ENCODE data around the gene ST6GALNAC2.

ST6GALNAC2 gene

DNA sequence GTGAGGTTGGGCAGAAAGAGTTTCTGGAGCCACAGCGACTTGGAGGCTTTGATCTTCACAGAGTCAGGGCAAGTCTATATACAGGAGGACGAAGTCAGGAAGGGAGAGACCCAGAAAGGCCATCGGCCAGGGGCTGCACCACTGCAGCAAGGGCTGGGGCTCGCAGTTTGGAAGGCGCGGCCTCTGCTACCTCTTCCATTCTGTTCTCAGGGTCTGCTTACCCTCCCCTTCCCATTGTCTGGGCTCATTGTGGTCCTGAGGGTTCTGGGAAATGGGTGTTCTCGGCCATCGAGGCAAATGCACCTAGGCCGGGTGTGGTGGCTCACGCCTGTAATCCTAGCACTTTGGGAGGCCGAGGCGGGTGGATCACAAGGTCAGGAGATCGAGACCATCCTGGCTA lies 41.9 kb upstream of the ST6GALNAC2 start:
- Histone ChIP-seq H3K4me3 (ENCODE audit: low read depth in 1 of 2, low read length in 1 of 2) (no peak overlapping the region), H3K36me3 (no peaks in the 10 kb centered on the region), H3K9me3 (no peaks in the 10 kb centered on the region), H3K27me3 (peaks cover 12% of the 10 kb centered on the region), H3K27ac (no peak overlapping the region), H3K4me1 (ENCODE audit: control insufficient read depth in 1 of 2, insufficient read depth in 1 of 2, low read depth in 1 of 2, low read length in 1 of 2) (peaks cover 3 to 5% of the 10 kb centered on the region in 2 experiments)
- TF ChIP-seq CTCF (IDR thresholded peaks at IDR 0.05) = no peak

- TF ChIP-seq CTCF (IDR thresholded peaks at IDR 0.05) = no peak
- Histone ChIP-seq H3K4me3 (ENCODE audit: low read depth in 1 of 2, low read length in 1 of 2) (no peak overlapping the region), H3K36me3 (no peaks in the 10 kb centered on the region), H3K27ac (no peak overlapping the region), H3K4me1 (ENCODE audit: control insufficient read depth in 1 of 2, insufficient read depth in 1 of 2, low read depth in 1 of 2, low read length in 1 of 2) (peaks cover 3 to 5% of the 10 kb centered on the region in 2 experiments), H3K9me3 (no peaks in the 10 kb centered on the region), H3K27me3 (peaks cover 12% of the 10 kb centered on the region)
Measured at GRCh38 chr17:76626442-76626841, 40.8 kb upstream of the ST6GALNAC2 start.

- Histone ChIP-seq H3K27me3 (peaks cover 12% of the 10 kb centered on the region), H3K9me3 (no peaks in the 10 kb centered on the region), H3K4me1 (ENCODE audit: control insufficient read depth in 1 of 2, insufficient read depth in 1 of 2, low read depth in 1 of 2, low read length in 1 of 2) (peaks cover 3 to 5% of the 10 kb centered on the region in 2 experiments), H3K36me3 (no peaks in the 10 kb centered on the region), H3K27ac (no peak overlapping the region), H3K4me3 (ENCODE audit: low read depth in 1 of 2, low read length in 1 of 2) (no peak overlapping the region)
- no peak for TF ChIP-seq CTCF (IDR thresholded peaks at IDR 0.05)
Measured at GRCh38 chr17:76625496-76625895, 39.8 kb upstream of the ST6GALNAC2 start.

DNA sequence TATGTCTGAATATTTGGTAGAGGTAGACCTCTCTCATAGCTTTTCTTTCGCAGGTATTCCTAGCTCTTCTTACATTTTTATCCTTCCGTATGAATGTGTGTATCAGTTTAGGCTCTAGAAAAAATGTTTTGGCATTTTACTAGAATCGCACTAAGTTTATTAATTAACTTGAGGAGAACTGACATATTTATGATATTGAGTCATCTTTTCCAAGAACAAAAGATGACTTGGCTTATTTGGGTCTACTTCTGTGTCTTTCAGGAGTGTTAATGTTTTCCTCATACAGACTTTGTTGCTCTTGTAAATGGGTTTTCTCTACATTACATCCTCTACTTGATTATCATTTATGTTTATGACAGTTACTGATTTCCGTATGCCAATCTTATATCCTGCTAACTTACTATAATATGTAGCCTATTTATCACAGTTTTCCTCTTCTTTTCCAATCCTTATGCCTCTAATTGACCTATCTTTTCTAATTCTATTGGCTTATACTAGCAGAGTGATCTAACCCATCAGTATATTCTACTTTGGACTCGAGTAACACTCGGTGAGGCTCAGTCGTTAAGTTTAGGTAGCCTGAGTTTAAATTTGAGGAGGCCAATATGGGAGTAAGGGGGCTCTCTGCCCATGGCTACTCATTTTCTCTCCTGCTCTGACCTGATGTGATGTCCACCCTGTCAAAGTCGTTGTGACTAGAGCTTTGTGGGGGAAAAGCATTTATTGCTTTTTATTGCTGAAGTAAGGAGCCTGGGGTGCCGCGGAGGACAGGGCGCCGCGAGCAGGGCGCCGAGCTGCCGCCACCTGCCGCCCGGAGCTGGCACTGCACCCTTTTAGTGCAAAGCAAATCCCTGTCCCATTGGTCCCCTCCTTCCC lies 37.8 kb upstream of the ST6GALNAC2 start:
- Histone ChIP-seq H3K36me3 (no peaks in the 10 kb centered on the region), H3K4me1 (ENCODE audit: control insufficient read depth in 1 of 2, insufficient read depth in 1 of 2, low read depth in 1 of 2, low read length in 1 of 2) (peaks cover 3 to 5% of the 10 kb centered on the region in 2 experiments), H3K27ac (no peak overlapping the region), H3K9me3 (no peaks in the 10 kb centered on the region), H3K4me3 (ENCODE audit: low read depth in 1 of 2, low read length in 1 of 2) (no peak overlapping the region), H3K27me3 (peaks cover 12% of the 10 kb centered on the region)
- peak; percentile 94 for TF ChIP-seq CTCF (IDR thresholded peaks at IDR 0.05)

DNA sequence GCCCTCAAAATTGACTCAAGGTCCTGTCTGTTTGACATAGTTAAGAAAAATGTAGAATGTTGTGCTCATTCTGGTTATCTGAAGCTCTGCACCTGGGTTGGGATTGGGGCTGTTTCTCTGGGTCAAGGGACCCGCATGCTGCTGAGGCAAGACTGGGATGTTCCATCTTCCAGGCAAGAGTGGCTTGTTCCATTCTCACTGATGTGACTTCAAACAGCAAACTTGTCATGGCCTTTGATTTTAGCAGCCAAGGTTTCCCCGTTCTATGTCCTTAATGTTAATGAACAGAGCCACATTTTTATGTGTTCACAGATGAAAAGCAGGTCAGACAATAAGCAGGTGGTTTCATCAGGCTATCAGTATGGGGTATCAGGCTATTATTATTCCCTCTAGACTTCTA lies 32.2 kb upstream of the ST6GALNAC2 start:
- Histone ChIP-seq H3K36me3 (no peaks in the 10 kb centered on the region), H3K27ac (no peak overlapping the region), H3K27me3 (no peaks in the 10 kb centered on the region), H3K4me3 (ENCODE audit: low read depth in 1 of 2, low read length in 1 of 2) (no peak overlapping the region), H3K9me3 (no peaks in the 10 kb centered on the region), H3K4me1 (ENCODE audit: control insufficient read depth in 1 of 2, insufficient read depth in 1 of 2, low read depth in 1 of 2, low read length in 1 of 2) (no peaks in the 10 kb centered on the region)
- TF ChIP-seq CTCF (IDR thresholded peaks at IDR 0.05) = no peak
